ENCODE data around the gene RPS16. TPM values are rescaled to one million over a fixed set of nuclear protein-coding genes. Genes with fewer than 3 reads are reported as not detected.
A peak's percentile ranks its signal among the peaks of the same experiment; 100 is the strongest.

RPS16 gene
- total and polyA plus RNA-seq, 4 experiments from 2014 or later = 1,590 to 4,227 (median 3,056) TPM

DNA sequence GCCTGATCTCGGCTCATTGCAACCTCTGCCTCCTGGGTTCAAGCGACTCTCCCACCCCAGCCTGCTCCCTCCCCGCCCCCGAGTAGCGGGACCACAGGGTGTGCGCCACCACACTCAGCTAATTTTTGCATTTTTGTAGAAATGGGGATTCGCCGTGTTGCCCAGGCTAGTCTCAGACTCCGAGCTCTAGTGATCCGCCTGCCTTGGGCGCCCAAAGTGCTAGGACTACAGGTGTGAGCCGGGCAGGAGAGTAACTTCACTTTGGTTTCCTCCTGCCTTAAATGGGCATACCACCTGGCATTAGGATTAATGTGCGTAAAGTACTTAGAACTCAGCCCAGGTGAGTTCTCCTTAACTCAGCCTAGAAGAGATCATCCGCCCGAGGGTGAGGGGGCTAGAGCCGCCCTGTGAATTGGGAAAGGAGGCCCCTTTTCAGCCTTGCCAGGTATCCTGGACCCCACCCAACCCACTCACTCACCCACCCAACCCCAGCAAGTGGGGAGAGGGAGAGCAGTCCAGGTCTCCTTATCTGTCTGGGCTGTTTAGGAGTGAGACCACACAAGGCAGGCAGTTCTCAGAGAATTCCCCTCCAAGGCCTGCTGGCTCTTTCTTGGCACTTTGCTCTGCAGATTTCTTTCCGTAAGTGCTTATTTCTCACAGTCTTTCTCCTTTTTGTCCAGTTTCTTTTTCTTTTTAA is 30.3 kb downstream of the RPS16 start:
- intact Hi-C loops (cut with micrococcal nuclease) = no loop called here
- no peaks in the 10 kb centered on the region for H3K27me3 ChIP-seq (ENCODE audit: insufficient read depth, low read length)
- CTCF ChIA-PET (ENCODE audit: partially characterized antibody) = interaction anchor here (4.3 kb wide), 1 partner anchor 8 kb away, joined by 54 read pairs; no protein-coding TSS in a partner anchor
- H3K36me3 Mint-ChIP-seq = peaks cover 22 to 44% of the 10 kb centered on the region in 2 donors
- H3K4me3 Mint-ChIP-seq = peak overlapping the region; percentile 55 to 96 (median 90)
- POLR2A ChIA-PET (ENCODE audit: partially characterized antibody) = interaction anchor here (1.0 to 11.3 kb wide), 7 partner anchors 9 to 1015 kb away, joined by 3 to 181 read pairs (median 14); partner anchors contain the start of genes GMFG, MED29, PAF1 and RPS16
- peaks cover 14% of the 10 kb centered on the region for H3K36me3 ChIP-seq (ENCODE audit: insufficient read depth, low read length)
- peaks cover 66% of the 10 kb centered on the region for H3K4me1 ChIP-seq (ENCODE audit: insufficient read depth, low read length)
- peaks cover 35 to 95% (median 53%) of the 10 kb centered on the region in 4 donors for H3K4me1 Mint-ChIP-seq
- no peaks in the 10 kb centered on the region for H3K9me3 ChIP-seq (ENCODE audit: control insufficient read depth in 1 of 2, low read length in 2 of 2)
- H3K27me3 Mint-ChIP-seq = no peaks in the 10 kb centered on the region
- peak overlapping the region; percentile 98 to 100 (median 99) for H3K27ac Mint-ChIP-seq
- no peak overlapping the region for H3K4me3 ChIP-seq (ENCODE audit: low read length in 2 of 2)
- DNase-seq = peak in 3 of 5 donors; percentile 22 to 57 (median 27)
- H3K27ac ChIP-seq (ENCODE audit: low read depth, low read length) = peak overlapping the region; percentile 100
- H3K9me3 Mint-ChIP-seq = peaks cover 0 to 10% (median 0%) of the 10 kb centered on the region in 8 donors

DNA sequence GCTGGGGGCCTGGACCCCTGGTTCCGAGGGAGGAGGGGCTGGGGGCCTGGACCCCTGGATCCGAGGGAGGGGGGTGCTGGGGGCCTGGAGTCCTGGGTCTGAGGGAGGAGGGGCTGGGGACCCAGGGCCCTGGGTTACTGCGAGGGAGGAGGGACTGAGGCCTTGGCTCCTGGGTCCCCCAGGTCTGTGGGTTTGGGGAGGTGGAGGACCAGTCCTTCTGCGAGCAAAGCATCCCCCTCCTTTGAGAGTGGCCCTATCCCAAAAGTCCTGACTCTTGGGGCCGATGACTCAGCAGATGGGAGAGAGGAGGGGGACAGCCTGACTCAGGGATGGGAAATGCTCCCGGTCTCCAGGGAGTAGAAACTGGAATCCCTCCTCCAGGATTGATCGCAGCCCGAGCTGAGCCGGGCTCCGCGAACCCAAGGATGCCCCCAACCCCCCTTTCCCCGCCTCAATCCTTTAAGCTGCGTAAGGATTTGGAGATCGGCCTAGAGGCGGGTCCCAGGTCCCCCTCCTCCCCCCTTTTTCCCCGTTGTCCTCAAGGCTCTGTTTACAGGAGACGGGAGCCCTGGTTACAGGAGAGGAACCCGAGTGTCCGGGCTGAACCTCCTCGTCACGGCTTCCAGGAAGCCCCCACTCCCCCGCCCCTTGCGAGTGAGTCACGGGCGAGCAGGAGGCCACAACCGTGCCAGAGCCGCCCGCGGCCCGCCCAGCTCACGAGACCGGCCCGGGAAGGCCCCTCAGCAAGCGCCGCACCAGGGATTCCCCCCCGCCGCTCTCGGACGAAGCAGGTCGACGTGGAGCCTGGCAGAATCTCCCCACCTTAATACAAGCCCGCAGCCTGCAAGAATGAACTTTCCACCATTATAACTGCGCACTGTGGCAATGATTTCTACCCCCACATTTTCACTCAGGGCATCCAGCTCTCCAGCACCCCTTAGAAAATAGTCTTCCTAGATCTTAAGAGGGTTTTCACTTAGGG is 32.1 kb downstream of the RPS16 start:
- H3K27me3 ChIP-seq (ENCODE audit: insufficient read depth, low read length) = no peaks in the 10 kb centered on the region
- peak overlapping the region; percentile 73 to 83 for H3K4me3 ChIP-seq (ENCODE audit: low read length in 2 of 2)
- Mint-ChIP-seq H3K27me3 (no peaks in the 10 kb centered on the region), H3K9me3 (peaks cover 0 to 8% (median 0%) of the 10 kb centered on the region in 8 donors), H3K27ac (peak overlapping the region; percentile 98 to 100 (median 99)), H3K4me3 (peak overlapping the region; percentile 78 to 96 (median 83)), H3K36me3 (peaks cover 14 to 32% of the 10 kb centered on the region in 2 donors), H3K4me1 (peaks cover 35 to 94% (median 60%) of the 10 kb centered on the region in 4 donors)
- peaks cover 75% of the 10 kb centered on the region for H3K4me1 ChIP-seq (ENCODE audit: insufficient read depth, low read length)
- POLR2A ChIA-PET (ENCODE audit: partially characterized antibody) = interaction anchor here (0.5 to 11.3 kb wide), 12 partner anchors 8 to 1206 kb away, joined by 3 to 384 read pairs (median 11); partner anchors contain the start of genes GMFG, MED29, PAF1 and PLEKHG2
- no peaks in the 10 kb centered on the region for H3K9me3 ChIP-seq (ENCODE audit: control insufficient read depth in 1 of 2, low read length in 2 of 2)
- intact Hi-C loops (cut with micrococcal nuclease) = no loop called here
- H3K27ac ChIP-seq (ENCODE audit: low read depth, low read length) = peak overlapping the region; percentile 100
- CTCF ChIA-PET (ENCODE audit: partially characterized antibody) = interaction anchor here (15.4 kb wide), 1 partner anchor 8 kb away, joined by 215 read pairs; the partner anchor contains the start of gene PLEKHG2
- peaks cover 12% of the 10 kb centered on the region for H3K36me3 ChIP-seq (ENCODE audit: insufficient read depth, low read length)
- peak; percentile 94 to 100 (median 96) for DNase-seq

DNA sequence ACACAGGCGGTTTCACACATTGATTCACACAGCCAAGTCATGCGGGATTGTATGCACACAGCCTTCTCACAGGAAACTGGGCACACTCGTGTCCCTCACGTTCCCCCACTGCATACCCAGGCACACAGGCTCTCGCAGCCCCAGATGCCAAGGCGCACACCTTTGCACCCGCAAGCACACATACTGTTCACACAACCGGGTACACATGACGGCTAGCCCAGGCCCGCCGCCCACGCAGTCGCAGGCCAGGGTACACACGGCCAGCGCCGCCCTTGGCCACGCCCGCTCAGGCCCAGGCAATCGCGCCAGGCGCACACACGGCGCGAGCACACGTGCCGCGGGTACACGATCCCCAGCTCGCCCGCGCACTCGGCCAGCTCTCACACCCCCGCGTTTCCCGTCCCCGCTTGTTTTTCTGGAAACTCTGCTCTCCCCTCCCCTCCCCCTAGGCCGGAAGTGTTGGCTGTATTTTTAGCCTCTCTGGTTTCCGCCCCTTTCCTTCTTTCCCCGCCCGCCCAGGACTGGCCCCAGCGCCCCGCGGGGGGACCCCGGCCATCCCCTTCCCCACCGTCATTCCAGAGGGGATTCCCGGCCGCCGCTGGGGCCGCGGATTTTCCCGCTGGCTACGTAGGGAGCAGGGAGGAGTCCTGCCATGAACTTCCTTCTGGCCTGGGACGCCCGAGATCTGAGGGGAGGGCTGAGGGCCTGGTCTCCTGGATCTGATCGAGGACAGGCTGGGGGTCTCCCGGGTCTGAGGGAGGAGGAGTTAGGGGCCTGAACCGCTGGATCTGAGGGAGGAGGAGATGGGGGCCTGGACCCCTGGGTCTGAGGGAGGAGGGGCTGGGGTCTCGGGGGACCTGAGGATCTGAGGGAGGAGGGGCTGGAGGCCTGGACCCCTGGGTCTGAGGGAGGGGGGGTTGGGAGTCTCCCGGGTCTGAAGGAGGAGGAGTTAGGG is 33.1 kb downstream of the RPS16 start:
- H3K27me3 Mint-ChIP-seq = no peaks in the 10 kb centered on the region

DNA sequence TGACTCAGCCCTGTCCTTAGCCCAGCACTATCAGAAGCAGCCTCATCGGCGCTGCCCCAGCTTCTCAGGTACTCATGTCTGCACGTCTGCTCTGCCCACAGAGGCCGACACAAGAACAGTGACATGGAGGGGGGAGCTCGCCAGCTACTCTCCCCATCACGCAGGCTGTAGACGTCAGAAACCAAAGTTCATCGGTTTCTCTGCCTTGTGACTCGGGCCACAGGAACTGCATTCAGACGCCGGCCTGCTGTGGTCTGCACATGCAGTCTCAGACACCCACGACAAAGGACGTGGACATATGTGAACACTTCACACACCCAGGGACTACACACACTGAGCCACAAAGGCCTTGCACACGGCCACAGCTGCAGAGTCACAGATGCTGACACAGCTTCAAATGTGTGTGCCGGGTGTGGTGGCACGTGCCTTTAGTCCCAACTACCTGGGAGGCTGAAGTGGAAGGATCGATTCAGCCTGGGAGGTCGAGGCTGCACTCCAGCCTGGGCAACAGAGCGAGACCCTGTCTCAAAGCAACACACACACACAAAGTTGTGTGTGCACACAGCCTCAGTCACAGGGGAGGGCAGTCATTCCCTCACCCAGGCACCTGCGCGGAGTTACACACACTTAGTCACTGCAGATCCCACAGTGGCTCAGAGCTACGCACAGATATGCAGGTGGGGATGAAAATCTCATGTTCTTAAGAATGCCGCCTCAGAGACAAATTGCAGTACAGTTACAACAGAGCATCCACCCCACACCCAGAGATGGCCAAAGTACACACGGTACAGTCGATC is 34.0 kb downstream of the RPS16 start:
- POLR2A ChIA-PET (ENCODE audit: partially characterized antibody) = interaction anchor here (0.7 to 11.3 kb wide), 15 partner anchors 6 to 1208 kb away, joined by 3 to 384 read pairs (median 8); partner anchors contain the start of genes GMFG, MED29, PAF1 and PLEKHG2

More for the DNA sequence above, 33.1 kb downstream of the RPS16 start:
- Mint-ChIP-seq H3K4me3 (peak overlapping the region; percentile 78 to 96 (median 83)), H3K27ac (peak overlapping the region; percentile 98 to 100 (median 99)), H3K4me1 (peaks cover 38 to 95% (median 68%) of the 10 kb centered on the region in 4 donors), H3K9me3 (peaks cover 0 to 6% (median 0%) of the 10 kb centered on the region in 8 donors), H3K36me3 (peaks cover 4 to 26% of the 10 kb centered on the region in 2 donors)
- peaks cover 2% of the 10 kb centered on the region for H3K36me3 ChIP-seq (ENCODE audit: insufficient read depth, low read length)
- no peaks in the 10 kb centered on the region for H3K27me3 ChIP-seq (ENCODE audit: insufficient read depth, low read length)
- peak overlapping the region; percentile 73 to 83 for H3K4me3 ChIP-seq (ENCODE audit: low read length in 2 of 2)
- ChIA-PET CTCF (ENCODE audit: partially characterized antibody) (interaction anchor here (1.7 to 15.4 kb wide), 2 partner anchors 9 to 38 kb away, joined by 6 to 215 read pairs; partner anchors contain the start of gene PLEKHG2), POLR2A (ENCODE audit: partially characterized antibody) (interaction anchor here (0.9 to 11.3 kb wide), 15 partner anchors 9 to 1207 kb away, joined by 3 to 384 read pairs (median 8); partner anchors contain the start of genes GMFG, MED29, PAF1 and PLEKHG2)
- peak overlapping the region; percentile 100 for H3K27ac ChIP-seq (ENCODE audit: low read depth, low read length)
- peak; percentile 78 to 94 (median 81) for DNase-seq
- no peaks in the 10 kb centered on the region for H3K9me3 ChIP-seq (ENCODE audit: control insufficient read depth in 1 of 2, low read length in 2 of 2)
- intact Hi-C loops (cut with micrococcal nuclease) = loop anchor here (1.0 kb wide), 1 partner anchor 11 kb away; the partner anchor contains the start of genes MED29 and PAF1
- H3K4me1 ChIP-seq (ENCODE audit: insufficient read depth, low read length) = peaks cover 82% of the 10 kb centered on the region

DNA sequence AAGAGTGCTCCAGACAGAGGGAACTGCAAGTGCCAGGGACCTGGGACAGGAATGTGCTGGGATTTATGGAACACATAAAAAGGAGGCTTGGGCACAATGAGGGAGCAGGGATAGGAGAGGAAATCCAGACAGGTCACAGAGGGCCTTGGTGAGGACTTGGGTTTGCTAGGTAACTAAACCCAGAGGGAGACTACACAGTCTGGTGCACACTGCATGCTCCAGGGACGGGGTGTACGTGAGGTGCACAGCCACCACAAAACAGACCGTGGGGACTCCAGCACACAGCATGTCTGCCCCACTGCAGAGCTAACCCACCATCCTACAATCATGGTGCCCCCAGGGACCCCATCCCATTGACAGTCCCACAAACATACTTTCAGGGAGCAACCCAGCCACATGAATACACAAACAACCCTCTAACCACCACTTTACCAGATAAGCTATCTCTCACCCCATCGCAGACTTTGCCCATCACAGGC is 34.6 kb downstream of the RPS16 start:
- ChIA-PET CTCF (ENCODE audit: partially characterized antibody) (interaction anchor here (1.0 to 15.4 kb wide), 6 partner anchors 11 to 279 kb away, joined by 3 to 215 read pairs (median 6); partner anchors contain the start of genes GMFG, PLEKHG2 and RPS16), POLR2A (ENCODE audit: partially characterized antibody) (interaction anchor here (0.7 to 11.3 kb wide), 14 partner anchors 7 to 1205 kb away, joined by 3 to 384 read pairs (median 10); partner anchors contain the start of genes GMFG, MED29, PAF1 and PLEKHG2)
- Histone ChIP-seq H3K27ac (ENCODE audit: low read depth, low read length) (peak overlapping the region; percentile 100), H3K27me3 (ENCODE audit: insufficient read depth, low read length) (no peaks in the 10 kb centered on the region), H3K36me3 (ENCODE audit: insufficient read depth, low read length) (peaks cover 3% of the 10 kb centered on the region), H3K4me1 (ENCODE audit: insufficient read depth, low read length) (peaks cover 84% of the 10 kb centered on the region), H3K4me3 (ENCODE audit: low read length in 2 of 2) (peak overlapping the region in 1 of 2 donors; percentile 13), H3K9me3 (ENCODE audit: control insufficient read depth in 1 of 2, low read length in 2 of 2) (no peaks in the 10 kb centered on the region)
- Mint-ChIP-seq H3K4me3 (peak overlapping the region; percentile 78 to 96 (median 83)), H3K27me3 (no peaks in the 10 kb centered on the region), H3K4me1 (peaks cover 36 to 89% (median 71%) of the 10 kb centered on the region in 4 donors), H3K27ac (peak overlapping the region; percentile 98 to 100 (median 99)), H3K36me3 (peaks cover 0 to 18% of the 10 kb centered on the region in 2 donors), H3K9me3 (no peaks in the 10 kb centered on the region)
- DNase-seq = no peak
- intact Hi-C loops (cut with micrococcal nuclease) = loop anchor here (1.0 to 2.0 kb wide), 2 partner anchors 11 to 44 kb away; partner anchors contain the start of genes PLEKHG2 and SUPT5H

More for the DNA sequence above, 34.0 kb downstream of the RPS16 start:
- CTCF ChIA-PET (ENCODE audit: partially characterized antibody) = interaction anchor here (1.0 to 15.4 kb wide), 6 partner anchors 10 to 279 kb away, joined by 3 to 215 read pairs (median 6); partner anchors contain the start of genes GMFG, PLEKHG2 and RPS16
- Mint-ChIP-seq H3K4me1 (peaks cover 38 to 94% (median 74%) of the 10 kb centered on the region in 4 donors), H3K4me3 (peak overlapping the region; percentile 78 to 96 (median 83)), H3K9me3 (peaks cover 0 to 1% (median 0%) of the 10 kb centered on the region in 8 donors), H3K27ac (peak overlapping the region; percentile 98 to 100 (median 99)), H3K27me3 (no peaks in the 10 kb centered on the region), H3K36me3 (peaks cover 0 to 23% of the 10 kb centered on the region in 2 donors)
- intact Hi-C loops (cut with micrococcal nuclease) = loop anchor here (1.0 to 2.0 kb wide), 3 partner anchors 10 to 43 kb away; partner anchors contain the start of genes MED29, PAF1, PLEKHG2 and SUPT5H
- Histone ChIP-seq H3K9me3 (ENCODE audit: control insufficient read depth in 1 of 2, low read length in 2 of 2) (no peaks in the 10 kb centered on the region), H3K4me1 (ENCODE audit: insufficient read depth, low read length) (peaks cover 87% of the 10 kb centered on the region), H3K4me3 (ENCODE audit: low read length in 2 of 2) (peak overlapping the region in 1 of 2 donors; percentile 83), H3K27me3 (ENCODE audit: insufficient read depth, low read length) (no peaks in the 10 kb centered on the region), H3K36me3 (ENCODE audit: insufficient read depth, low read length) (peaks cover 3% of the 10 kb centered on the region), H3K27ac (ENCODE audit: low read depth, low read length) (peak overlapping the region; percentile 100)
- peak; percentile 86 to 99 (median 86) for DNase-seq
